PC-3 (cell line): Measurements from ENCODE around the gene SERAC1. TPM values are rescaled to one million over a fixed set of nuclear protein-coding genes. Genes with fewer than 3 reads are reported as not detected.

ENCODE experiments used
- ATAC-seq: fragments of 200-7000 bp; cut with Tn5 transposase; 2 replicates; pipeline ENCODE4 v1.9.1; 2020; ENCODE audit warnings: mild to moderate bottlenecking, moderate library complexity
- BruUV-seq: library from RNA; stranded (reverse); fragments of 400-500 nt; replicated peaks from 2 replicates; lab custom pipeline; 2021; lab: Mats Ljungman, UMichigan
- CTCF ChIA-PET: fragments of 300-600 bp; sonication (Branson Sonifier 250); formaldehyde crosslinking; loops from one replicate; lab custom pipeline; 2022; ENCODE audit warnings: antibody characterized with exemption; lab: Charles Lee
- POLR2A ChIA-PET: fragments of 300-600 bp; sonication (Branson Sonifier 250); formaldehyde crosslinking; loops from one replicate; lab custom pipeline; 2022; ENCODE audit warnings: antibody characterized with exemption; ENCODE audit not compliant: unreplicated experiment; lab: Charles Lee
- DNase-seq: peaks from one replicate; pipeline ENCODE4 v3.0.0-alpha.2; 2015
- H2AFZ ChIP-seq: fragments of 300-600 bp; sonication (generic); 2 replicates; pipeline ENCODE4 v1.6.0; 2016; ENCODE audit warnings: antibody characterized with exemption, low read length
- H3F3A ChIP-seq: fragments of 300-600 bp; sonication (generic); one replicate; pipeline ENCODE4 v1.6.0; 2017; ENCODE audit warnings: antibody characterized with exemption, low read length, control low read depth, mild to moderate bottlenecking; ENCODE audit not compliant: unreplicated experiment
- H3K27ac ChIP-seq: fragments of 300-600 bp; sonication (generic); 2 replicates; pipeline ENCODE4 v1.5.1; 2016; ENCODE audit warnings: mild to moderate bottlenecking, low read length
- H3K27me3 ChIP-seq: fragments of 300-600 bp; sonication (generic); 2 replicates; pipeline ENCODE4 v1.6.1; 2016; ENCODE audit warnings: low read length, mixed read lengths
- H3K36me3 ChIP-seq: fragments of 300-600 bp; sonication (generic); 2 replicates; pipeline ENCODE4 v1.6.1; 2016; ENCODE audit warnings: low read depth, mixed run types, low read length, mixed read lengths
- H3K4me1 ChIP-seq: fragments of 300-600 bp; sonication (generic); 2 replicates; pipeline ENCODE4 v1.5.1; 2016; ENCODE audit warnings: low read length; ENCODE audit not compliant: insufficient read depth
- H3K4me2 ChIP-seq: fragments of 300-600 bp; sonication (generic); 2 replicates; pipeline ENCODE4 v1.6.0; 2016; ENCODE audit warnings: low read length
- H3K4me3 ChIP-seq: fragments of 300-600 bp; sonication (generic); 2 replicates; pipeline ENCODE4 v1.5.1; 2016; ENCODE audit warnings: mild to moderate bottlenecking, low read length, mixed read lengths
- H3K79me2 ChIP-seq: fragments of 300-600 bp; sonication (generic); 2 replicates; pipeline ENCODE4 v1.6.1; 2017; ENCODE audit warnings: low read length, mixed read lengths
- H3K9ac ChIP-seq: fragments of 300-600 bp; sonication (generic); 2 replicates; pipeline ENCODE4 v1.6.0; 2016; ENCODE audit warnings: mild to moderate bottlenecking, low read length
- H3K9me2 ChIP-seq: fragments of 300-600 bp; sonication (generic); replicated peaks from 2 replicates; pipeline ENCODE4 v1.6.1; 2016; ENCODE audit warnings: mixed run types, low read length, mixed read lengths
- H3K9me3 ChIP-seq: fragments of 300-600 bp; sonication (generic); 2 replicates; pipeline ENCODE4 v1.6.1; 2016; ENCODE audit warnings: low read length, mixed read lengths
- H4K20me1 ChIP-seq: fragments of 300-600 bp; sonication (generic); 2 replicates; pipeline ENCODE4 v1.6.1; 2016; ENCODE audit warnings: low read length, mixed read lengths
- CTCF ChIP-seq: fragments of 300-600 bp; sonication (generic); conservative IDR thresholded peaks from 2 replicates; pipeline ENCODE4 v1.5.1; 2017; ENCODE audit warnings: antibody characterized with exemption, low read depth, mild to moderate bottlenecking, low read length
- EZH2 ChIP-seq: fragments of 300-600 bp; sonication (generic); IDR thresholded peaks from one replicate; pipeline ENCODE4 v1.6.1; 2017; ENCODE audit warnings: antibody characterized with exemption, mild to moderate bottlenecking, low read length; ENCODE audit not compliant: unreplicated experiment
- EZH2phosphoT487 ChIP-seq: fragments of 300-600 bp; sonication (generic); IDR thresholded peaks from 2 replicates; pipeline ENCODE4 v1.6.1; 2018; ENCODE audit warnings: mild to moderate bottlenecking, antibody characterized with exemption, low read length, borderline replicate concordance
- intact Hi-C: fragments of 100-400 bp; cut with micrococcal nuclease; formaldehyde crosslinking; loops from 2 replicates; pipeline ENCODE4 v1.9.0; 2023
- total RNA-seq: library from RNA; depleted of rRNA; stranded (reverse); fragments of >200 nt; gene quantifications from 2 replicates; pipeline ENCODE4 v1.2.3, GENCODE V29; 2014

SERAC1 gene
- total RNA-seq, 1 experiment from 2014 or later, result 3.9 TPM

- no peaks in the 10 kb centered on the region for H3K27me3 ChIP-seq
- H3K9me2 ChIP-seq, result no peaks in the 10 kb centered on the region
- H3K9ac ChIP-seq, result no peak overlapping the region
- no peak overlapping the region for H3K27ac ChIP-seq
- peaks cover 13% of the 10 kb centered on the region; the same call in 1 of the 2 replicates for H3K36me3 ChIP-seq
- ChIA-PET CTCF (no interaction called here), POLR2A (no interaction called here)
- H3K4me3 ChIP-seq, result no peak overlapping the region
- no peak overlapping the region for H2AFZ ChIP-seq
- H4K20me1 ChIP-seq, result no peaks in the 10 kb centered on the region
- no TSS peak for BruUV-seq
- DNase-seq (no peak), ATAC-seq (no peak)
- H3K9me3 ChIP-seq, result no peaks in the 10 kb centered on the region
- no peaks in the 10 kb centered on the region for H3K4me1 ChIP-seq
- H3K4me2 ChIP-seq, result no peak overlapping the region
- H3F3A ChIP-seq, result no peaks in the 10 kb centered on the region
- TF ChIP-seq EZH2 (no peak), EZH2phosphoT487 (no peak), CTCF (no peak)
- intact Hi-C loops, result no loop called here
- H3K79me2 ChIP-seq, result no peaks in the 10 kb centered on the region
Observed at GRCh38 chr6:158085261-158086053, 82.6 kb downstream of the SERAC1 start.

GRCh38 chr6:158083455-158084325 lies 84.4 kb downstream of the SERAC1 start:
- Histone ChIP-seq H3K4me3 (no peak overlapping the region), H3K27ac (no peak overlapping the region), H3K4me1 (no peaks in the 10 kb centered on the region), H2AFZ (no peak overlapping the region), H3F3A (no peaks in the 10 kb centered on the region), H3K9me2 (no peaks in the 10 kb centered on the region), H3K9me3 (no peaks in the 10 kb centered on the region), H3K36me3 (peaks cover 11% of the 10 kb centered on the region; the same call in 1 of the 2 replicates), H3K4me2 (no peak overlapping the region), H3K79me2 (no peaks in the 10 kb centered on the region), H3K9ac (no peak overlapping the region), H4K20me1 (no peaks in the 10 kb centered on the region), H3K27me3 (no peaks in the 10 kb centered on the region)
- no peak for TF ChIP-seq EZH2phosphoT487
- ChIA-PET CTCF (no interaction called here), POLR2A (no interaction called here)
- ATAC-seq (no peak), DNase-seq (no peak)
- no TSS peak for BruUV-seq
- intact Hi-C loops, result no loop called here

- Histone ChIP-seq H3K4me1 (no peaks in the 10 kb centered on the region), H3K4me2 (no peak overlapping the region), H2AFZ (no peak overlapping the region), H3K27ac (no peak overlapping the region), H3K4me3 (no peak overlapping the region), H3K36me3 (peaks cover 9% of the 10 kb centered on the region; the same call in 1 of the 2 replicates), H3K9me2 (no peaks in the 10 kb centered on the region), H3K9ac (no peak overlapping the region), H3K79me2 (no peaks in the 10 kb centered on the region), H4K20me1 (no peaks in the 10 kb centered on the region), H3K9me3 (no peaks in the 10 kb centered on the region), H3K27me3 (no peaks in the 10 kb centered on the region), H3F3A (no peaks in the 10 kb centered on the region)
- no peak for ATAC-seq
- TF ChIP-seq CTCF (no peak), EZH2phosphoT487 (no peak), EZH2 (no peak)
- BruUV-seq, result no TSS peak
- intact Hi-C loops, result no loop called here
- ChIA-PET POLR2A (no interaction called here), CTCF (no interaction called here)
- no peak for DNase-seq
Observed at GRCh38 chr6:158081657-158081935, 86.5 kb downstream of the SERAC1 start.
